GM04503 (cell line): ENCODE results near the gene VDR.

Experiments used
- DNase-seq: peaks from one replicate; pipeline ENCODE4 v3.0.0-alpha.2; 2012; ENCODE audit warnings: low read depth

Gene VDR

DNA sequence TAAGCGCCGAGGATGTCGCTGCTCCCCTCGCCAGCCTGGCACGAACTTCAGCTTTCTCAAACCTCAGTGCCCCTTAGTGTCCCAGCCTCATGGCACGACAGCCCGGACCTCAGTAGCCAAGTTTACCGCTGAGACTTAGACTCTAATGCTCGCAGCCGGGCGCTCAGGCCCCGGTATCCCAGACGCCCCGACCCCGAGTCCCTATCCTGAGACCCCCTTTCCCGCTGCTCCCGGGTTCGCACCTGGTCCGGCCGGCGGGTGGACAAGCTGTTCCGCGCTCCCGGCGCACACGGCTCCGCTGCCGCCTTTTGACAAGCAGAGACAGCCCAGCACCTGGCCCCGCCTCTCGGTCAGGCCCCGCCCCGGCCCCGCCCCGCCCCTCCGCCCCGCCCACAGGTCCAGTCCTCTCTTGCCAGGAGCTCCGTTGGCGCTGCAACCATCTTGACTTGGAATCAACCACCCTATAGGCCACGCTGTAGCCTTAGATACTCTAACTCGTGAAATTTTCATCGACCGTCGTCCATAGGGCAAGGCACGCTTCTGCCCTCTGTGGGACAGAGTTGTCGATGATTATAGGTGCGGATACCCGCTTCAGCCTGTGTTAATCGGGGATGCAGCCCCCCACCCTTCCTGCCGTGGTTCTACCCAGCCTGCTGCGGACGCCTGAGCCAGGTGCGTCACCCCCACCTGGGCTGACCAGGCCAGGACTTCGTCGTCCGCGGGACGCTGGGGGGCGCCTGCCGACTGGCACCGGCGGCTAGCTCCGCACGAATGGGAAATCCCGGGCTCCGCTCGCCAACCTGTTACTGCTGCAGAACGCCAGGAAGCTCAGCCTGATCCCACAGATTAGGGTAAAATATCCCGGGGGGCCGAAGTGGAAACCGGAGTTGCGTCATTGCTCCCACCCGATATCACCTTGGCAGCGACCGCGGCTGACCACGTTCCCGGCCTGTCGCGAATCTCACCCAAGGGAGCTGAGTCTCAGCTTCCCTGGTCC lies at the start of gene VDR:
VDR (minus strand) TSS at position 282 of the 997 bp plus-strand sequence. CDS start 25,881 bp downstream, outside the sequence.
- peak; percentile 13 for DNase-seq

GRCh38 chr12:47954058-47954457 lies 49.3 kb upstream of the VDR start:
- no peak for DNase-seq

- DNase-seq, result no peak
Measured at GRCh38 chr12:47950856-47951468, 46.2 kb upstream of the VDR start.

- no peak for DNase-seq
Measured at GRCh38 chr12:47949441-47950341, 44.9 kb upstream of the VDR start.

- no peak for DNase-seq
Measured at GRCh38 chr12:47947341-47947740, 42.5 kb upstream of the VDR start.

DNA sequence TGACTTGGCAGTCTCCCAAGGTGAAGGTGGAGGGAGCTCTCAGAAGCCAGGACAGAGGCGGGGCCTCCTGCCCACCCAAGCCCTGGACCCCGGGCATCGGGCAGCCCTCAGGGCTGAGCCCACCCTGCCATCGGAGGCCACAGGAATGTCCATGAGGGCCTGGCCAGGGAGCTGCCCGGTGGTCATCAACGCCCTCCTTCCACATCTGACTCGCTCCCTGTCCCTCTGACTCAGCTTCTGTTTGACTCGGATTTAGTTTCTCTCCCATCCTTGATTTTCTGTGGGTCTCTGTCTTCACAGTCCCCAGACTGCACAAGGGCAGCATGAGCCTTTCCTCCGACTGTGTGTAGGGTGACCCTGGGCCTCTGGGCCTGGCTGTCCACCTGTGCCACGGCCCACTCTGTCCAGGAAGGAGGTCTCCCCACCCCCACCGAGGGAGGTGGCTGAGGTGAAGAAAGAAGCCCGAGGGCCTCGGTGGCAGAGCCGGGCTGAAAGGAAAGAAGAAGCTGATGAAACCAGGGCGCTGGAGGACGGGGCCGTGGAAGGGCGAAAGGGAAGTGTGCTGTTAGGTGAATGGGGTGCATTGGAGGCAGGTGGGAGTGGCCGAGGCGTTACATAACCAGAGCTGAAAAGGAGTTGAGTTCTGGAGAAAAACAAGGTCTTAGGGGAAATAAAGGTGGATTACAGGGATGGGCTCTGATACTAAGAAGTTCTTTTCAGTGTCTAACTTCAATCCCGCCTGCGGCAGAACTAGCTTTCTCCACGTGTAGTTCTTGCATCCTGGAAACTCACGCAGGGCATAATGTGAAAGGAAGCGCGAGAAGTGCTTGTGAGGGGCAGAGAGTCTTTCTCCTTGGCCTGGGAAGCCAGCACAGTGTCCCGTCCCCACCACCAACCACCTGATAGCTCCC lies 41.9 kb upstream of the VDR start:
- no peak for DNase-seq

DNA sequence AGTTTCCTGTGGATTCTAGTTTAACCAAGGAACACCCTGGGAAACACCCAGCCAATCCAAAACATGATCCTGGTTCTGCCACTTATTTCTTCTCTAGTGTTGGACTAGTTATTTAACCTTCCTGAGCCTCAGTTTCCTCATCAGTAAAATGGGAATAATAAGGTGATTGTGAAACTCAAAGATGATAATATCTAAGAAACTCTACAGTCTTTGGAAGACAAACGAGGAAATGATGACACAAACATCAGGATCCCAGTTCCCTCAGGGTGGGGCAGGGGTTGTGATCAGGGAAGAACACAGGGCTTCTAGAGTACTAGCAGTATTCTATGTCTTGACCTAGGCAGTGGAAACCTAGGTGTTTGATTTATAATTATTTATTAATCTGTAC lies 40.5 kb upstream of the VDR start:
- no peak for DNase-seq

- no peak for DNase-seq
Measured at GRCh38 chr12:47944685-47945340, 40.0 kb upstream of the VDR start.

DNA sequence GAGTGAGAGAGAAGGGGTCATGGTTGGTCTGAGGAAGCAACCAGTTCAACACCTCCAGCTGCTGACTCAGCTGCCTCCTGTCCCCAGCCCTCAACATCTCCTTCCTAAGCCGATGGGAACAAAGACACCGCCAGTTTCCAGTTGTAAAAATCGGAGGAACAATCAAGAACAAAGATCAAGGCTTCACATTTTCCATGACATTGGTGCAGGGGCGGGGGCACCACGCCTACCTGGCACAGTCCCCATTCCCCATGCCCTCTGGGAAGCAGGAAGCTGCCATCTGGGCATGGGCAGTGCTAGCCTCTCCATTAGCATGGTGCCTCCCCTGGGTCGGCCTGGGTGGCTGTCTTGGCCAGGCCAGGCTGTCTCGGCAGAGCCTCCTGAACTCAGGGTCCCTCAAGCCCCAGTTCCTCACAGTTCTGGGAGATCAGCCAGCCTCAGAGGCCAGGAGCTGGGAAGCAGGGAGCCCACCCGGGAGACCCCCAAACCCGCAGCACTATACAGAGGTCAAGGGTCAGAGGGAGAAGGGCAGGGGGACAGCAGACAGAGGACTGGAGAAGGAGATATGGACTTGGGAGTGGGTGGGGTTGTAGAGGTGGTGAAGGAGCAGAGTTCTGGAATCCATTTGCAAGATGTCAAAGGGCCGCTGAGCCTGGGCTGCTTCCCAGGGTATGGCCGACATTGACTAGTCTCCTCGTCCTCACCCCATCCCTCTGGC lies 39.0 kb upstream of the VDR start:
- no peak for DNase-seq

- DNase-seq, result no peak
Measured at GRCh38 chr12:47942614-47943225, 37.9 kb upstream of the VDR start.

GRCh38 chr12:47941871-47942613 lies 37.2 kb upstream of the VDR start:
- DNase-seq, result no peak

DNA sequence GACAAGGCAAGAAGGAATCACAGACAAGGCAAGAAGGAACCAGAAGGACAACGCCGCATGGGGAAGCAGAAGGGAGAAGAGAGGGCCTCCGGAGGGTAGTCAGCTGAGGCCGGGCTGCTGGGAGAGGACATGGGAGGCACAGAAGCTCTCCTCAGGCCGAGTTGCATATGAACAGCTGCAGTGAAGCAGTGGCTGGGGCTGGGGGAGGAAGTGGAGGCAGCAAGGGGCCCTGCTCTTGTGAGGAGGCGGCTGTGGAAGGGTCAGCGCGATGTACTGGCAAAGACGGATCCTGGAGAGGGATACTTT lies 36.6 kb upstream of the VDR start:
- DNase-seq, result no peak

DNA sequence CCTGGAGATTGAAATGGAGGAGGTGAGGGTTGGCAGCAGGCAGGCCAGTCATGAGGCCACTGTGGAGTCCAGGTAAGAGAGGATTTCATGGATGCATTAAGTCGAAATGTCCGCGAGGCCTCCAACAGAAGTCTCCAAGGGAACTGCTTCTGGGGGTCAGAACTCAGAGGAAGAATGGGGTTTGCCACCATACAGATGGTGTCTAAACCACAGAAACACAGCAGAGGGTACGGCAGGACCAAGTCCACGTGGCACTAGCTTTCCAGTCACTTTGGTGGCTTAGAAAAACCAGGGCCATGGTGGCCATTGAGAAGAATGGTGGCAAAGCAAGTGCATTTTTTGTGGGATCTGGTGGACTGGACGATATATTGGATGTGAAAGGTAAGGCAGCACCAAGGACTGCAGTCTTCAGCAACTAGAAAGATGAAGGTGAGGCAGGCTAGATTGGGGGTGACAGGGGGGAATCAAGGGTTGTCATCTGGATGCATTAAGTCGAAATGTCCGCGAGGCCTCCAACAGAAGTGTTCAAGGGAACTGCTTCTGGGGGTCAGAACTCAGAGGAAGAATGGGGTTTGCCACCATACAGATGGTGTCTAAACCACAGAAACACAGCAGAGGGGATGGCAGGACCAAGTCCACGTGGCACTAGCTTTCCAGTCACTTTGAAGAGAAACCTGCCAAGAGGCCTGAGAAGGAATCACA lies 36.1 kb upstream of the VDR start:
- DNase-seq, result no peak

- DNase-seq, result no peak
Measured at GRCh38 chr12:47939009-47939601, 34.3 kb upstream of the VDR start.

DNA sequence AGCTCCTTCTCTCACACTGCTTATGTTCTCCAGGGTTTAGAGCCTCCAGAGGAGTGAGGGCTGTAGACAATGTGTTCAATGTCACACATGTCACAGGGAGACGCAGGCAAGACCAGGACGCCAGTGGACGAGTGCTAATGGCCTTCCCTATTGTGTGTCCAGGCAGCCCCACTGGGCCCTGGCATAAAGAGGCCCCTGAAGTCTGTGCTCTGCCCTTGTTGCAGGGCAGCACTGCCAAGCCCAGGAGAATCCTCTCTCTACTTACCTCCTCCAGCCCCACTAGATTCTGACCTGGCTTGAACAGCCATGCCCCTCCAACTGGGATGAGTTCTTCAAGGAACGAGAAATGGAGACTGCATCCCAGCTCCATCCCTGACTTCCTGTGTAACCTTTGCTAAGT lies 33.8 kb upstream of the VDR start:
- DNase-seq, result no peak

DNA sequence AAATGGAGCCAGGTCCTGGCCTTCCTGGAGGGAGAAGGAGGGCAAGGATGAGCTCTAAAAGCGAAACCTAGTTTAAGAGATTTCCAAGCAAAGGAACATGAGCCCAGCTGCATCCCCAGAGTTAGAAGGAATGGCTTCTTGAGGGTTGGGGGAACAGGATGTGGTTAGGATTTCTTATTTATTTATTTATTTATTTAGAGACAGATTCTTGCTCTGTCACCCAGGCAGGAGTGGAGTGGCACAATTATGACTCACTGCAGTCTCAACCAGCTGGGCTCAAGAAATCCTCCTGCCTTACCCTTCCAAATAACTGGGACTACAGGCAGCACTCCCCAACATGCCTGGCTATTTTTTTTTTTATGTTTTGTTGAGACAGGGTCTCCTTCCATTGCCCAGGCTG lies 33.3 kb upstream of the VDR start:
- no peak for DNase-seq

GRCh38 chr12:47935184-47935583 lies 30.4 kb upstream of the VDR start:
- DNase-seq, result peak; percentile 73

- no peak for DNase-seq
Measured at GRCh38 chr12:47931187-47931586, 26.4 kb upstream of the VDR start.
